Endothelial cell of umbilical vein (primary cell): ENCODE data around the gene PTGFR. TPM values are rescaled to one million over a fixed set of nuclear protein-coding genes. Genes with fewer than 3 reads are reported as not detected.

ENCODE experiments used
- BruUV-seq: library from RNA; stranded (reverse); fragments of 400-500 nt; replicated peaks from 2 replicates; lab custom pipeline; 2021; lab: Mats Ljungman, UMichigan
- CTCF ChIA-PET: fragments of 300-600, 350-600 bp; sonication (Branson Sonifier 250); formaldehyde crosslinking; loops from one replicate; lab custom pipeline; 2021; ENCODE audit warnings: antibody characterized with exemption, inconsistent platforms; lab: Charles Lee
- POLR2A ChIA-PET: fragments of 300-600, 350-600 bp; sonication (Branson Sonifier 250); formaldehyde crosslinking; loops from one replicate; lab custom pipeline; 2021; ENCODE audit warnings: antibody characterized with exemption, inconsistent platforms; lab: Charles Lee
- DNase-seq: peaks from one replicate; pipeline ENCODE4 v3.0.0-alpha.2; 2011; ENCODE audit warnings: low read depth, low spot score
- FAIRE-seq: peaks from 2 replicates; lab custom pipeline; 2011; peaks lifted over from hg19 to GRCh38; lab: Jason Lieb, UNC
- H2AFZ ChIP-seq: 2 replicates; pipeline ENCODE4 v1.6.0; 2012; ENCODE audit warnings: low read depth, low read length, control low read depth, inconsistent platforms
- H3K27ac ChIP-seq: 2 replicates; pipeline ENCODE4 v1.5.1; 2011; ENCODE audit warnings: low read depth, mild to moderate bottlenecking, control low read depth, low read length, moderate library complexity; ENCODE audit not compliant: insufficient read depth
- H3K27me3 ChIP-seq, 2 experiments: 2 replicates each; pipeline versions ENCODE4 v1.6.0 to v1.6.1; 2011; ENCODE audit warnings: low read length in 2 of 2, mixed read lengths in 1 of 2; ENCODE audit not compliant: control insufficient read depth in 2 of 2, insufficient read depth in 2 of 2
- H3K36me3 ChIP-seq, 2 experiments: 2 replicates in 1 of 2; 3 replicates in 1 of 2; pipeline ENCODE4 v1.5.1; 2011; ENCODE audit warnings: low read length in 2 of 2, mild to moderate bottlenecking in 1 of 2, moderate library complexity in 1 of 2; ENCODE audit not compliant: control insufficient read depth in 2 of 2, insufficient read depth in 2 of 2; ENCODE audit errors: extremely low read depth in 1 of 2
- H3K4me1 ChIP-seq: 3 replicates; pipeline ENCODE4 v1.5.1; 2011; ENCODE audit warnings: mild to moderate bottlenecking, low read length; ENCODE audit not compliant: control insufficient read depth, insufficient read depth; ENCODE audit errors: extremely low read depth
- H3K4me2 ChIP-seq: 2 replicates; pipeline ENCODE4 v1.6.1; 2011; ENCODE audit warnings: low read length, control low read depth, mixed read lengths; ENCODE audit not compliant: insufficient read depth
- H3K4me3 ChIP-seq, 3 experiments: fragments of 200-600 bp in 1 of 3; sonication (generic), shearing (Covaris generic) in 1 of 3; replicated peaks in 1 of 3; 2 replicates each; pipeline ENCODE4 v1.5.1; 2011 to 2016; ENCODE audit warnings: control low read depth in 3 of 3, low read length in 3 of 3, mild to moderate bottlenecking in 2 of 3, inconsistent platforms in 1 of 3, low read depth in 1 of 3, moderate library complexity in 1 of 3; ENCODE audit not compliant: insufficient read depth in 1 of 3
- H3K79me2 ChIP-seq: 2 replicates; pipeline ENCODE4 v1.6.0; 2012; ENCODE audit warnings: low read length, inconsistent platforms; ENCODE audit not compliant: control insufficient read depth, insufficient read depth
- H3K9ac ChIP-seq: replicated peaks from 2 replicates; pipeline ENCODE3; 2011; ENCODE audit warnings: low read length, control low read depth; ENCODE audit not compliant: insufficient read depth; ENCODE audit errors: extremely low read depth
- H3K9me1 ChIP-seq: replicated peaks from 3 replicates; pipeline ENCODE4 v1.6.0; 2011; ENCODE audit warnings: mild to moderate bottlenecking, low read length; ENCODE audit not compliant: control insufficient read depth, insufficient read depth; ENCODE audit errors: extremely low read depth
- H3K9me3 ChIP-seq: replicated peaks from 2 replicates; pipeline ENCODE4 v1.5.1; 2012; ENCODE audit warnings: low read length, inconsistent platforms; ENCODE audit not compliant: control insufficient read depth, insufficient read depth
- H4K20me1 ChIP-seq: replicated peaks from 2 replicates; pipeline ENCODE3; 2011; ENCODE audit warnings: mild to moderate bottlenecking, low read length; ENCODE audit not compliant: control insufficient read depth, insufficient read depth; ENCODE audit errors: extremely low read depth
- EZH2 ChIP-seq: IDR thresholded peaks from 2 replicates; pipeline ENCODE4 v1.6.1; 2012; ENCODE audit warnings: borderline replicate concordance, low read depth, mild to moderate bottlenecking, moderate library complexity, low read length, inconsistent platforms; ENCODE audit not compliant: severe bottlenecking
- FOS ChIP-seq: IDR thresholded peaks from 2 replicates; pipeline ENCODE4 v1.6.1; 2011; ENCODE audit warnings: mild to moderate bottlenecking, low read length, moderate library complexity, borderline replicate concordance; ENCODE audit not compliant: insufficient read depth
- GATA2 ChIP-seq: IDR thresholded peaks from 2 replicates; pipeline ENCODE4 v1.7.0; 2011; ENCODE audit warnings: low read depth, mild to moderate bottlenecking, moderate library complexity, mixed read lengths, low read length; ENCODE audit not compliant: insufficient read length, insufficient read depth
- JUN ChIP-seq: IDR thresholded peaks from 2 replicates; pipeline ENCODE4 v1.6.1; 2011; ENCODE audit warnings: borderline replicate concordance, low read depth; ENCODE audit not compliant: insufficient read length, insufficient read depth
- MYC ChIP-seq: IDR thresholded peaks from one replicate; pipeline ENCODE4 v1.6.1; 2011; ENCODE audit warnings: mild to moderate bottlenecking, low read depth, low read length
- POLR2A ChIP-seq: IDR thresholded peaks from 2 replicates; pipeline ENCODE4 v1.6.1; 2012; ENCODE audit warnings: low read depth, mild to moderate bottlenecking, control low read depth, low read length
- POLR2AphosphoS5 ChIP-seq: IDR thresholded peaks from 2 replicates; pipeline ENCODE4 v1.6.1; 2012; ENCODE audit warnings: low read depth, mild to moderate bottlenecking, control low read depth, low read length, moderate library complexity; ENCODE audit not compliant: insufficient read depth
- dilution Hi-C: fragments of 300-500 bp; cut with MboI; formaldehyde crosslinking; loops from one replicate; pipeline ENCODE4 v1.15.0; 2019; ENCODE audit warnings: low sequenced_read_pairs; ENCODE audit not compliant: extremely low pct_ligation_motif_present
- intact Hi-C: fragments of 100-400 bp; cut with micrococcal nuclease; formaldehyde crosslinking; loops from one replicate; pipeline ENCODE4 v1.10.0; 2022
- polyA plus RNA-seq, 4 experiments: library from polyadenylated mRNA; depleted of rRNA in 3 of 4; stranded (reverse) in 3 of 4; unstranded in 1 of 4; fragments of >200 nt; gene quantifications; 2 replicates each; pipeline versions ENCODE4 v1.2.1 to v1.2.3, GENCODE V29; 2011 to 2012; ENCODE audit warnings: missing spikeins in 1 of 4
- total RNA-seq: library from RNA; stranded (reverse); gene quantifications from 2 replicates; pipeline ENCODE4 v1.2.3, GENCODE V29; 2021
- TF ChIP-seq, protein P1 (sequence below), 2 donors: IDR thresholded peaks; 1 replicate in 1 of 2; 2 replicates in 1 of 2; pipeline ENCODE4 v1.5.1; 2011; ENCODE audit warnings: low read length in 2 of 2, mild to moderate bottlenecking in 2 of 2, moderate library complexity in 2 of 2, control low read depth in 1 of 2, inconsistent platforms in 1 of 2, low read depth in 1 of 2; ENCODE audit not compliant: insufficient read depth in 1 of 2; ENCODE audit errors: extremely low read depth in 1 of 2
- TF ChIP-seq, protein P2 (sequence below): IDR thresholded peaks from 2 replicates; pipeline ENCODE4 v1.6.1; 2011; ENCODE audit not compliant: insufficient read depth, insufficient read length

Gene PTGFR
- total and polyA plus RNA-seq, 2 donors (not counting 3 experiments of a cell fraction or from before 2014, with no cell fraction given), result 0.11 to 0.24 TPM

DNA sequence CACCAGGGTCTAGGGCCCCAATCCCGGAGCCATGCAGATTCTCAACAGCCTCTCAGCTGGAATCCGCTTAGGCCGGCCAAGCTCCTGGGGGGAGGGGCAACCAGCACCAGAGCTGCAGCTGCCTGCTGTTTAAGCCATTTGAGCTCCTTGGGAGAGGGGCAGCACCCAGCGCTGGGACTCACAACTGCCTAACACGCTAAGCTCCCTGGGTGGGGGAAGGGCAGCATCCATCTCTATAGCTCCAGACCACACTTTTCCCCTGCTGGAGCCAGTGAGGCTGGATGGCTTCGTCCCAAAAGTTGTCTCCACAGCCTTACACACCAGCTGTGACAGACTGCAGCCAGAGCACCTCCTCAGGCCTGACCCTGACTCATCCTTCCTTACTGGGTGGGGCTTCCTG is 6.9 kb upstream of the PTGFR start:
- Histone ChIP-seq H2AFZ (no peak overlapping the region), H3K9me3 (no peaks in the 10 kb centered on the region), H3K27me3 (no peaks in the 10 kb centered on the region), H3K27ac (no peak overlapping the region), H3K4me2 (no peak overlapping the region), H3K9me1 (no peaks in the 10 kb centered on the region), H3K9ac (no peak overlapping the region), H4K20me1 (no peaks in the 10 kb centered on the region), H3K79me2 (no peaks in the 10 kb centered on the region), H3K36me3 (no peaks in the 10 kb centered on the region), H3K4me3 (no peak overlapping the region), H3K4me1 (no peaks in the 10 kb centered on the region)
- DNase-seq (no peak), FAIRE-seq (no peak)
- CTCF ChIA-PET, result no interaction called here
- POLR2A ChIA-PET, result no interaction called here
- intact Hi-C loops, result no loop called here
- no peak for TF ChIP-seq POLR2A
- no peak for TF ChIP-seq FOS
- TF ChIP-seq, protein P1, sequence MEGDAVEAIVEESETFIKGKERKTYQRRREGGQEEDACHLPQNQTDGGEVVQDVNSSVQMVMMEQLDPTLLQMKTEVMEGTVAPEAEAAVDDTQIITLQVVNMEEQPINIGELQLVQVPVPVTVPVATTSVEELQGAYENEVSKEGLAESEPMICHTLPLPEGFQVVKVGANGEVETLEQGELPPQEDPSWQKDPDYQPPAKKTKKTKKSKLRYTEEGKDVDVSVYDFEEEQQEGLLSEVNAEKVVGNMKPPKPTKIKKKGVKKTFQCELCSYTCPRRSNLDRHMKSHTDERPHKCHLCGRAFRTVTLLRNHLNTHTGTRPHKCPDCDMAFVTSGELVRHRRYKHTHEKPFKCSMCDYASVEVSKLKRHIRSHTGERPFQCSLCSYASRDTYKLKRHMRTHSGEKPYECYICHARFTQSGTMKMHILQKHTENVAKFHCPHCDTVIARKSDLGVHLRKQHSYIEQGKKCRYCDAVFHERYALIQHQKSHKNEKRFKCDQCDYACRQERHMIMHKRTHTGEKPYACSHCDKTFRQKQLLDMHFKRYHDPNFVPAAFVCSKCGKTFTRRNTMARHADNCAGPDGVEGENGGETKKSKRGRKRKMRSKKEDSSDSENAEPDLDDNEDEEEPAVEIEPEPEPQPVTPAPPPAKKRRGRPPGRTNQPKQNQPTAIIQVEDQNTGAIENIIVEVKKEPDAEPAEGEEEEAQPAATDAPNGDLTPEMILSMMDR (IDR thresholded peaks at IDR 0.05; ENCODE audit: extremely low read depth in 1 of 2, insufficient read depth in 1 of 2, low read depth in 1 of 2, low read length in 2 of 2), result no peak
- no peak for TF ChIP-seq EZH2
- TF ChIP-seq JUN, result no peak
- TF ChIP-seq, protein P2, sequence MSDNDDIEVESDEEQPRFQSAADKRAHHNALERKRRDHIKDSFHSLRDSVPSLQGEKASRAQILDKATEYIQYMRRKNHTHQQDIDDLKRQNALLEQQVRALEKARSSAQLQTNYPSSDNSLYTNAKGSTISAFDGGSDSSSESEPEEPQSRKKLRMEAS, result no peak
- TF ChIP-seq MYC, result no peak
- no peak for TF ChIP-seq GATA2
- no peak for TF ChIP-seq POLR2AphosphoS5
- BruUV-seq, result no TSS peak
- dilution Hi-C loops, result no loop called here
